Measurements from ENCODE around the gene TMEM191C.
"Not testable (repeated sequence)": the region's sequence is repeated elsewhere in the genome, so short reads cannot be mapped to it uniquely, and the experiment has no call there.

DNA sequence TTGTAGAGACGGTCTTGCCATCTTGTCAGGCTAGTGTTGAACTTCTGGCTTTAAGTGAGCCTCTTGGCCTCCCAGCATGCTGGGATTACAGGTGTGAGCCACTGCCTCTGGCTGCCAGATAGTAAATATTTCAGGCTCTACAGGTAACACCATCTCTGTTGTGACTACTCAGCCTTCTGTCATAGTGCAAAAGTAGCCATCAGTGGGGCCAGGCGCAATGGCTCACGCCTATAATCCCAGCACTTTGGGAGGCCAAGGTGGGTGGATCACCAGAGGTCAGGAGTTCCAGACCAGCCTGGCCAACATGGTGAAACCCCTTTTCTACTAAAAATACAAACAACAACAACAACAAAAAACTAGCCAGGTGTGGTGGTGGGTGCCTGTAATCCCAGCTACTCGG is 14.5 kb upstream of the TMEM191C start:
- TF ChIP-seq POLR2AphosphoS5 (IDR thresholded peaks at IDR 0.05; ENCODE audit: borderline replicate concordance, low read depth, low read length); EZH2 (IDR thresholded peaks at IDR 0.05); FOXP2 (optimal IDR thresholded peaks at IDR 0.05; ENCODE audit: control extremely low read depth, extremely low read length, insufficient read depth): not testable (repeated sequence)
